Left ventricle myocardium superior (tissue), 1 donor: ENCODE data around the gene MAP4K1. TPM values are rescaled to one million over a fixed set of nuclear protein-coding genes. Genes with fewer than 3 reads are reported as not detected.

ENCODE experiments used
- total RNA-seq: library from RNA; stranded (reverse); fragmentation: NEBNext Ultra II Directional; extraction: Animal tissue kit (Norgen Biotek cat#: 25700); gene quantifications from one replicate; pipeline ENCODE4 v1.2.1, GENCODE V29; 2021
- donor health status: DM: no; HTN: yes; CAD: no; lungs with severe emphysema.

The MAP4K1 gene
- total RNA-seq, 1 donor from 2014 or later, result 1.8 TPM

Other genes with a start within 250 kb of the MAP4K1 start
- gene PSMD8, start 243.4 kb downstream of the MAP4K1 start, total RNA-seq, result 306 TPM
- gene GGN, start 229.9 kb downstream of the MAP4K1 start, total RNA-seq, result 0.15 TPM
- gene SPRED3, start 229.3 kb downstream of the MAP4K1 start, total RNA-seq, result 0.10 TPM
- gene FAM98C, start 214.9 kb downstream of the MAP4K1 start, total RNA-seq, result 11.9 TPM
- gene RASGRP4, start 191.7 kb downstream of the MAP4K1 start, total RNA-seq, result 1.2 TPM
- 1.1 TPM for gene RYR1, start 184.3 kb downstream of the MAP4K1 start, total RNA-seq
- gene EIF3K, start 1.2 kb upstream of the MAP4K1 start, total RNA-seq, result 674 TPM
- 131 TPM for gene ACTN4, start 29.7 kb upstream of the MAP4K1 start, total RNA-seq
- gene CAPN12, start 126.5 kb upstream of the MAP4K1 start, total RNA-seq, result not detected
- not detected for gene LGALS7, start 155.6 kb upstream of the MAP4K1 start, total RNA-seq
- gene LGALS7B, start 171.2 kb upstream of the MAP4K1 start, total RNA-seq, result not detected
- 0.47 TPM for gene LGALS4, start 195.0 kb upstream of the MAP4K1 start, total RNA-seq
- gene ECH1, start 213.8 kb upstream of the MAP4K1 start, total RNA-seq, result 1,171 TPM
- 171 TPM for gene HNRNPL, start 232.0 kb upstream of the MAP4K1 start, total RNA-seq